22Rv1 (cell line): ENCODE measurements around the gene UBAP2.

ENCODE experiments used
- H3K27ac ChIP-seq: fragments of 450-650 bp; 2 replicates; pipeline ENCODE4 v1.5.1; 2017
- ZFX ChIP-seq: fragments of 450-650 bp; IDR thresholded peaks from 2 replicates; pipeline ENCODE4 v1.6.1; 2017; ENCODE audit warnings: antibody characterized with exemption, borderline replicate concordance
- TF ChIP-seq, protein P1 (sequence below): fragments of 450-650 bp; IDR thresholded peaks from 2 replicates; pipeline ENCODE4 v1.5.1; 2017; ENCODE audit warnings: mild to moderate bottlenecking

Gene UBAP2

GRCh38 chr9:34070606-34071324, 22.1 kb upstream of the UBAP2 start:
- TF ChIP-seq, protein P1, sequence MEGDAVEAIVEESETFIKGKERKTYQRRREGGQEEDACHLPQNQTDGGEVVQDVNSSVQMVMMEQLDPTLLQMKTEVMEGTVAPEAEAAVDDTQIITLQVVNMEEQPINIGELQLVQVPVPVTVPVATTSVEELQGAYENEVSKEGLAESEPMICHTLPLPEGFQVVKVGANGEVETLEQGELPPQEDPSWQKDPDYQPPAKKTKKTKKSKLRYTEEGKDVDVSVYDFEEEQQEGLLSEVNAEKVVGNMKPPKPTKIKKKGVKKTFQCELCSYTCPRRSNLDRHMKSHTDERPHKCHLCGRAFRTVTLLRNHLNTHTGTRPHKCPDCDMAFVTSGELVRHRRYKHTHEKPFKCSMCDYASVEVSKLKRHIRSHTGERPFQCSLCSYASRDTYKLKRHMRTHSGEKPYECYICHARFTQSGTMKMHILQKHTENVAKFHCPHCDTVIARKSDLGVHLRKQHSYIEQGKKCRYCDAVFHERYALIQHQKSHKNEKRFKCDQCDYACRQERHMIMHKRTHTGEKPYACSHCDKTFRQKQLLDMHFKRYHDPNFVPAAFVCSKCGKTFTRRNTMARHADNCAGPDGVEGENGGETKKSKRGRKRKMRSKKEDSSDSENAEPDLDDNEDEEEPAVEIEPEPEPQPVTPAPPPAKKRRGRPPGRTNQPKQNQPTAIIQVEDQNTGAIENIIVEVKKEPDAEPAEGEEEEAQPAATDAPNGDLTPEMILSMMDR: no peak
- TF ChIP-seq ZFX: no peak
- H3K27ac ChIP-seq: peak overlapping the region; percentile 98

GRCh38 chr9:34069831-34070230, 21.1 kb upstream of the UBAP2 start:
- TF ChIP-seq, protein P1: no peak
- no peak for TF ChIP-seq ZFX
- 0 out of 2 replicates have a peak overlapping the region, but pooled peaks have one; percentile 98 for H3K27ac ChIP-seq

GRCh38 chr9:34065541-34065940, 16.9 kb upstream of the UBAP2 start:
- H3K27ac ChIP-seq: no peak overlapping the region

DNA sequence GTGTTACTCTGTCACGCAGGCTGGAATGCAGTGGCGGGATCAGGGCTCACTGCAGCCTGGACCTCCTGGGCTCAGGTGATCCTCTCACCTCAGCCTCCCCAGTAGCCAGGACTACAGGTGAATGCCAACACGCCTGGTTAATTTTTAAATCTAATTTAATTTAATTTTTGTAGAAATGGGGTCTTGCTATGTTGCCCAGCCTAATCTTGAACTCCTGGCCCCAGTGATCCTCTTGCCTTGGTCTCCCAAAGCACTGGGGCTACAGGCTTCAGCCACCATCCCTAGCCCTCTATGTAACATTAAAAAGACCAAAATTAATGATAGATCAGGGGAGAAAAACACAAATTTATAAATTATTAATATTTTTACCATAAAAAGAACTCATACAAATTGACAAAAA, 11.3 kb upstream of the UBAP2 start:
- no peak overlapping the region for H3K27ac ChIP-seq
- TF ChIP-seq ZFX: no peak
- TF ChIP-seq, protein P1: no peak

More at GRCh38 chr9:34065541-34065940, 16.9 kb upstream of the UBAP2 start:
- TF ChIP-seq ZFX: no peak
- TF ChIP-seq, protein P1: no peak

DNA sequence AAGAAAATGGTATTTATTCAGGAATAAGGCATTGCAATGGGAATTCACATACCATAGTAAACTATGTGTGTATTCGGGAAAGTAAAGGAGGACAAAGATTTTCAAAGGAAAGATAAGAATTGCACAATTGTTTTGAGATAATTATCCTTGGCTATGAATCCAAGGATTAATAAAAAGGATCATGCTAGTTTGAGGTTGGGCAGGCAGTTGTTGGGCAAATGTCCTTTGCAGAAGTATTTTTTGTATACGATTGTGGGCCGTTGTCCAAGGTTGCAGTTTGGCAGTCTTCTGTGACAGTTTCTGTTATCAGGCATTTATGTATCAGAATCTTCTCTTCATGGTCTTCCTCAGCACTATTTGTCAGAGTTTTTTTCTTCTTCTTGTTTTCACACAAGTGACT, 10.6 kb upstream of the UBAP2 start:
- no peak for TF ChIP-seq ZFX
- H3K27ac ChIP-seq: no peak overlapping the region

DNA sequence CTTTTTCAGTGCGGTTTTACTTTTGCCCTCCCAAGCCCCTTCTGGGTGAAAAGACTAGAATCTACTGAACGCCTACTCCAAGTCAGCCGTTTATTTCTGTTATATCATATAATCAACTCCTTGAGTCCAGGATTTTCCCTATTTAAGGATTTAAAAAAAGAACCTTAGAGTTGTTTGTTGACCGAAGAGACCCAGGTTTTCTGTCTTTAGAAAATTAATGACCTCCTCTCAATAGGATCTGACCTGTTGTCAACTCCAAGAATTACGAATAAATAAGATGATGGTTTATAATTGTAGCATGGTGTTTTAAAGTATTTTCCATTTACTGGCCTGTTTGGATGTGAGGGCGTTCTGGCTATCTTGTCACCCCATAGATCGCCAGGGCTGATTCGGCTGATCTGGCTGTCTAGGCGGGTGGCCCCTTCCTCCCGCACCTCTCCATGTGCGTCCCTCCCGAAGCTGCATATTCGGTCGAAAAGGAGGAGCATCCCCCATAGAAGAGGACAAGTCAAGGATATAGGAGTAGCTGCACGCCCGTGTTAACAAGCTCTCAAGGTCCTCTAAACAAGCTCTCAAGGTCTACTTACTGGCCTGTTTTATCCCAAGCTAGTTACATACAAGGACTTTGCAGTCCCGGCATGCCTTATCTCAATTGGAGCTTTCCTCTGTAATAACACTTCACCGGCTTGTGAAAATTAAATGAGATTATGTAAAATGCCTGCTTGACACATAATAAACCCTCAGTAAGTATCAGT, 1.1 kb upstream of the UBAP2 start:
- H3K27ac ChIP-seq: peak overlapping the region; percentile 90
- TF ChIP-seq, protein P1: no peak
- TF ChIP-seq ZFX: no peak

- peak overlapping the region; percentile 90 for H3K27ac ChIP-seq
- TF ChIP-seq, protein P1: no peak
- TF ChIP-seq ZFX: no peak
Observed at GRCh38 chr9:34047864-34048726, 592 bp downstream of the UBAP2 start.
